ENCODE measurements around the gene SRGN.

Gene SRGN

DNA sequence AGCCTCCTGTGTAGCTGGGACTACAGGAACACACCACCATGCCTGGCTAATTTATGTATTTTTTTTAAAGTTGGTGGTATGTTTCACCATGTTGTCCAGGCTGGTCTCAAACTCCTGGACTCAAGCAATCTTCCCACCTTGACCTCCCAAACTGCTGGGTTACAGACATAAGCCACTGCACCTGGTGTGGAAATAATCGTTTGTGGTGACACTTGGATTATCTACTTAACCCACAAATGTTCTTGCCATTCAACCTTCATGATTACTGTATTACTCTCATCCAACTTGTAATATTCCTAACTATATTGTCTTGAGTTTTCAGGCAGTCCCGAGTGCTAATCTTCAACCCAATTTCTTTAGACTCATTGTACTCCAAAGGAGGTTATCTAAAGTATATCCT lies 9.6 kb upstream of the SRGN start:
- no peak overlapping the region for H3K4me3 ChIP-seq (ENCODE audit: low read length)
- no peak for TF ChIP-seq EZH2 (optimal IDR thresholded peaks at IDR 0.05; ENCODE audit: low read depth, low read length)
- TF ChIP-seq, protein P1, sequence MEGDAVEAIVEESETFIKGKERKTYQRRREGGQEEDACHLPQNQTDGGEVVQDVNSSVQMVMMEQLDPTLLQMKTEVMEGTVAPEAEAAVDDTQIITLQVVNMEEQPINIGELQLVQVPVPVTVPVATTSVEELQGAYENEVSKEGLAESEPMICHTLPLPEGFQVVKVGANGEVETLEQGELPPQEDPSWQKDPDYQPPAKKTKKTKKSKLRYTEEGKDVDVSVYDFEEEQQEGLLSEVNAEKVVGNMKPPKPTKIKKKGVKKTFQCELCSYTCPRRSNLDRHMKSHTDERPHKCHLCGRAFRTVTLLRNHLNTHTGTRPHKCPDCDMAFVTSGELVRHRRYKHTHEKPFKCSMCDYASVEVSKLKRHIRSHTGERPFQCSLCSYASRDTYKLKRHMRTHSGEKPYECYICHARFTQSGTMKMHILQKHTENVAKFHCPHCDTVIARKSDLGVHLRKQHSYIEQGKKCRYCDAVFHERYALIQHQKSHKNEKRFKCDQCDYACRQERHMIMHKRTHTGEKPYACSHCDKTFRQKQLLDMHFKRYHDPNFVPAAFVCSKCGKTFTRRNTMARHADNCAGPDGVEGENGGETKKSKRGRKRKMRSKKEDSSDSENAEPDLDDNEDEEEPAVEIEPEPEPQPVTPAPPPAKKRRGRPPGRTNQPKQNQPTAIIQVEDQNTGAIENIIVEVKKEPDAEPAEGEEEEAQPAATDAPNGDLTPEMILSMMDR (IDR thresholded peaks at IDR 0.05; ENCODE audit: low read length), result no peak
- no peak for TF ChIP-seq EZH2phosphoT487 (IDR thresholded peaks at IDR 0.05; ENCODE audit: low read length)
- no peak overlapping the region for H2AFZ ChIP-seq (ENCODE audit: low read length)
- H3K79me2 ChIP-seq (ENCODE audit: low read length), result no peaks in the 10 kb centered on the region
- H3K27ac ChIP-seq (ENCODE audit: low read length), result no peak overlapping the region
- no peaks in the 10 kb centered on the region for H3K9me2 ChIP-seq (replicated peaks; ENCODE audit: insufficient read depth, low read length)
- no peaks in the 10 kb centered on the region for H3K27me3 ChIP-seq (replicated peaks; ENCODE audit: insufficient read depth, low read length)
- no peaks in the 10 kb centered on the region for H3K4me1 ChIP-seq (ENCODE audit: low read length)
- no peak overlapping the region for H3K9ac ChIP-seq (ENCODE audit: low read length)
- H3K9me3 ChIP-seq (replicated peaks; ENCODE audit: insufficient read depth, low read length), result no peaks in the 10 kb centered on the region
- H3K4me2 ChIP-seq (ENCODE audit: low read depth, low read length), result no peak overlapping the region
- H4K20me1 ChIP-seq (ENCODE audit: insufficient read depth, low read length), result no peaks in the 10 kb centered on the region
- H3F3A ChIP-seq (ENCODE audit: insufficient read depth, low read length), result no peaks in the 10 kb centered on the region
- no peaks in the 10 kb centered on the region for H3K36me3 ChIP-seq (replicated peaks; ENCODE audit: insufficient read depth, low read length)
- DNase-seq, result no peak

DNA sequence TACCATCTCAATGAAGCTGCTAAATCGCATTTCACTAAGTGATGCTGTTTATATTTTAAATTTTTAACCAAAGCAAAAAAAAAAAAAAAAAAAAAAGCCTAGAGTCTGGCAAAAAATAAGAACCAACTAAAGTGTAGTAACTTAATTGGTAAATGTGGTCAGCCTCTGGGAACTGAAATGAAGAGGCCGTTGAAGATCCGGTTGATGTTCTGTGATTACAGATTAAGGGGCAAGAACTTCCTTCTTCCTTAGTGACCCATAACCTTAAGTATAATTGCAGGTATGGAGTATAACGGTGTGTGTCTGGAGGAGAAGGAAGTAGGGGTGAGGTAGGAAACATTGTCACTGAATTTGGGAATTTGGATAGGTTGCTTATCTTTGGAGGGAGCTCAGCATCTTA lies 7.7 kb upstream of the SRGN start:
- no peaks in the 10 kb centered on the region for H3F3A ChIP-seq (ENCODE audit: insufficient read depth, low read length)
- no peak overlapping the region for H3K27ac ChIP-seq (ENCODE audit: low read length)
- no peaks in the 10 kb centered on the region for H4K20me1 ChIP-seq (ENCODE audit: insufficient read depth, low read length)
- DNase-seq, result no peak
- H3K4me3 ChIP-seq (ENCODE audit: low read length), result no peak overlapping the region
- no peaks in the 10 kb centered on the region for H3K36me3 ChIP-seq (replicated peaks; ENCODE audit: insufficient read depth, low read length)
- H3K9me2 ChIP-seq (replicated peaks; ENCODE audit: insufficient read depth, low read length), result no peaks in the 10 kb centered on the region
- no peaks in the 10 kb centered on the region for H3K27me3 ChIP-seq (replicated peaks; ENCODE audit: insufficient read depth, low read length)
- no peaks in the 10 kb centered on the region for H3K79me2 ChIP-seq (ENCODE audit: low read length)
- H3K4me1 ChIP-seq (ENCODE audit: low read length), result no peaks in the 10 kb centered on the region
- TF ChIP-seq, protein P1 (IDR thresholded peaks at IDR 0.05; ENCODE audit: low read length), result no peak
- no peak for TF ChIP-seq EZH2phosphoT487 (IDR thresholded peaks at IDR 0.05; ENCODE audit: low read length)
- no peak for TF ChIP-seq EZH2 (optimal IDR thresholded peaks at IDR 0.05; ENCODE audit: low read depth, low read length)
- H3K9me3 ChIP-seq (replicated peaks; ENCODE audit: insufficient read depth, low read length), result no peaks in the 10 kb centered on the region
- H3K4me2 ChIP-seq (ENCODE audit: low read depth, low read length), result no peak overlapping the region
- H2AFZ ChIP-seq (ENCODE audit: low read length), result no peak overlapping the region
- no peak overlapping the region for H3K9ac ChIP-seq (ENCODE audit: low read length)

DNA sequence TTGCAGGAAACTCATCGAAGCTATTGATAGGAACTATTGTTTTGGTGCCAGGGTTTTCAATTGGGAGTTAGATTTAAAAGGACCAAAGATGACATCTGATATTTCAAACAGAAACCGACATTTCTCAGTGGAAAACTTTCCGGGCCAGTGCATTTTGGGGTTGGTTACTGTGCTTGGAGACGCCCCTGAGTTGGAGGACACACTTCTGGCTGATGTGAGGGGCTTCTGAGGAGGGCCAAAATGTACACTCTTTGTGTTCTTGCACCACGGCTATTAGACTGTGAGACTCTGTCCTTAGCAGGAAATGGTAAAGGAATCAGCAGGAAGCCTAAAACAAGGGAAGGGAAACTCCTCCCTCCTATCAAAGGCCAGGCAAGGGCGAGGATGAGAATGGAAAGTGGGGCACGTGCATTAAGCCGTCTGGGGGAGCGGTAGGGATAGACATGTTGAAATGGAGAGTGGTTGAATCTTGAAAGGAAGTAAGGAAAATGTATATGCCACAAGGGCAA lies 1.8 kb upstream of the SRGN start:
- no peak overlapping the region for H3K4me2 ChIP-seq (ENCODE audit: low read depth, low read length)
- TF ChIP-seq, protein P1 (IDR thresholded peaks at IDR 0.05; ENCODE audit: low read length), result no peak
- TF ChIP-seq EZH2 (optimal IDR thresholded peaks at IDR 0.05; ENCODE audit: low read depth, low read length) (no peak), EZH2phosphoT487 (IDR thresholded peaks at IDR 0.05; ENCODE audit: low read length) (no peak)

More for the DNA sequence above, 1.8 kb upstream of the SRGN start:
- H3K4me1 ChIP-seq (ENCODE audit: low read length), result peaks cover 18% of the 10 kb centered on the region
- H3K9ac ChIP-seq (ENCODE audit: low read length), result no peak overlapping the region
- no peaks in the 10 kb centered on the region for H3K9me2 ChIP-seq (replicated peaks; ENCODE audit: insufficient read depth, low read length)
- H3K79me2 ChIP-seq (ENCODE audit: low read length), result peaks cover 31% of the 10 kb centered on the region
- no peak overlapping the region for H3K27ac ChIP-seq (ENCODE audit: low read length)
- H3K9me3 ChIP-seq (replicated peaks; ENCODE audit: insufficient read depth, low read length), result no peaks in the 10 kb centered on the region
- H3K4me3 ChIP-seq (ENCODE audit: low read length), result no peak overlapping the region
- H3K27me3 ChIP-seq (replicated peaks; ENCODE audit: insufficient read depth, low read length), result no peaks in the 10 kb centered on the region
- no peak for DNase-seq
- H3F3A ChIP-seq (ENCODE audit: insufficient read depth, low read length), result peaks cover 42% of the 10 kb centered on the region
- no peaks in the 10 kb centered on the region for H3K36me3 ChIP-seq (replicated peaks; ENCODE audit: insufficient read depth, low read length)
- no peaks in the 10 kb centered on the region for H4K20me1 ChIP-seq (ENCODE audit: insufficient read depth, low read length)
- H2AFZ ChIP-seq (ENCODE audit: low read length), result no peak overlapping the region
